HG03469 (cell line): Measurements from ENCODE around the gene CENPX.

Source experiments
- ATAC-seq: cut with Tn5 transposase; IDR thresholded peaks from one replicate; pipeline ENCODE4 v1.9.1; 2021; ENCODE audit warnings: mild to moderate bottlenecking, moderate library complexity, moderate number of reproducible peaks; ENCODE audit not compliant: unreplicated experiment

Gene CENPX

DNA sequence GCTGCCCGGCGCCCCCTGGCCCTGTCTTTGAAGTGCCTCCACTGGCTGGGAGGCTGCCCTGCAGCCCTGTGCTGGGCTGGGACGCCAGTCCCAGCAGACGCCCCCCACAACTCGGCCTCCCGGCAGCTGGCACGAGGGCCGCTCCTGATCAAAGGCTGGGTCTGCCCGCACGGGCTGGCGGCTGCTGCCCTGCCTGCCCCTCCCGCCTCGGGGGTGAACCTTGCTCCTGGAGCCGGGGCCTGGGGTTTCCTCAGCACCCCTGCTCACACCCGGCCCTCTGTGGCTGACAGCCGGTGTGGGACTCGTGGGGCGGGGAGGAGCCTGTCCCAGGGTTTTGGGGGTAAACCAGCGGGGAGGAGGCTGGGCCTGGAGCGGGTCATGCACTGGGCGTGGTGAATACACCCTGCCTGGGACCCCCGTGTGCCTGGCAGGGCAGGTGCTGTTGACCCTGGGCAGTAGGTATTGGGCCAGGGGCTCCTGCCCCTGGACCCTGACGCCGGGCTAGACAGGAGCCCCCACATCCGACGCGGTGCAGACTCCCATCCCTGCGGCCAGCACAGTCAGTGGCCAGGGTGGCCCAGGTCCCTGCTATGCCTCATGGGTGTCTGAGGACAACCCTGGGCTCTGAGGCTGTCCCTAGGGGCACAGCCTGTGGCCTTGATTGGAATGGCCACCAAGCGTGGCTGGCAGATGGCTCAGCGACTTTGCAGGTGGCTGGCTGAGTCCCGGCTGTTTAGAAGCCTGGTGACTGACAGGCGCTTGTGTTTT is 21.7 kb downstream of the CENPX start:
- no peak for ATAC-seq

DNA sequence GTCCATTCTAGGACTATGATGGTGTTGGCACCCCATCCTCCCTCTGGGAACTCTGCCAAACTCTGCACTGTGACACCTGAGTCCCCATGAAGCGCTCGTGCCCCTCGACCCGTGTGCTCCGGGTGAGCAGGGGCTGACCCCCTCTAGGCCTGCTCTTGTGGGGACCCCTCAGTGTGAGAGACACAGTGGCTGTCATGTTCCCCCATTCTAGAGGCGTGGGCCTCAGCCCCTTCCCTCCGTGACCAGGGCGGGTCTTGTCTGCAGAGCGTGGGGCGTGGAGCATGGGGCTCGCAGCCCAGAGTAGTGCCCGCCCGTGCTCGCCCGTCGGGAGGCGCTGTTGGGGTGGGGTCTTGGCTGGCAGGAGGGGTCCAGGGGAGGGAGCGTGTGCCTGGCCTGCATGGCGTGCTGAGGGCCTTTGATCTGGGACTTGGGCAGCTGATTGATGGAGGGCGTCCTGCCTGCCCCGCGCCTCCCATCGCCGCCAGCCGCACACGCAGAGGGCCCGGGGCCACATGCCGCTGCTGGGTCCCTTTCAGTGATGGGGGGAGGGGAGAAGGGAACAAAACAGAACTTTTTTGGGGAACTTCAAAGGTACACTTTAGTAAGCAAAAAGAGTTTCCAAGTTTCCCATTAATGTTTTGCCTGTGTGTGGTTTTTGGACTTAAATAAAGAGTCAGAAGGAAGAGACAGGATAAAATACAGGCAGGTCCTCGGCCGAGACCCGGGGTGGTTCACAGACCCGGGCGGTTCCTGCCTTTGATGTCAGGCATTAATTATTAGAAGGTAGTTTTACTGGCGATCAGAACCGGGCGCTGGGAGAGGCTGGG is 22.5 kb downstream of the CENPX start:
- no peak for ATAC-seq

DNA sequence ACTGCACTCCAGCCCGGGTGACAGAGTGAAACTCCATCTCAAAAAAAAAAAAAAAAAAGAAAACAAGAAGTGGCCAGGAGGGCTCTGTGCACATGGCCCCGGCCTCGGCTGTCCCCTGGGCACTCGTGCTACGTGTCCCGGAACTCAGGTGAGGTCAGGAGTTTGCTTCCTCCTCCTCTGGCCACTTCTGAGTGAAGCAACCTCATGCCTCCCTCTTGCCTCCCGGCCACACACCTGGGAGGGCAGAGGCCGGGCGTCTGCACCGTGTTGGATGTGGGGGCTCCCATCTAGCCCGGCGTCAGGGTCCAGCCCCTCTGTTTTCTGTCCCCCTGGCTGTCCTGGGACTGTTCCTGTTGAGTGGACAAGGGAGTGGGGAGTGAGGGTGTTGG is 23.1 kb downstream of the CENPX start:
- ATAC-seq, result no peak

DNA sequence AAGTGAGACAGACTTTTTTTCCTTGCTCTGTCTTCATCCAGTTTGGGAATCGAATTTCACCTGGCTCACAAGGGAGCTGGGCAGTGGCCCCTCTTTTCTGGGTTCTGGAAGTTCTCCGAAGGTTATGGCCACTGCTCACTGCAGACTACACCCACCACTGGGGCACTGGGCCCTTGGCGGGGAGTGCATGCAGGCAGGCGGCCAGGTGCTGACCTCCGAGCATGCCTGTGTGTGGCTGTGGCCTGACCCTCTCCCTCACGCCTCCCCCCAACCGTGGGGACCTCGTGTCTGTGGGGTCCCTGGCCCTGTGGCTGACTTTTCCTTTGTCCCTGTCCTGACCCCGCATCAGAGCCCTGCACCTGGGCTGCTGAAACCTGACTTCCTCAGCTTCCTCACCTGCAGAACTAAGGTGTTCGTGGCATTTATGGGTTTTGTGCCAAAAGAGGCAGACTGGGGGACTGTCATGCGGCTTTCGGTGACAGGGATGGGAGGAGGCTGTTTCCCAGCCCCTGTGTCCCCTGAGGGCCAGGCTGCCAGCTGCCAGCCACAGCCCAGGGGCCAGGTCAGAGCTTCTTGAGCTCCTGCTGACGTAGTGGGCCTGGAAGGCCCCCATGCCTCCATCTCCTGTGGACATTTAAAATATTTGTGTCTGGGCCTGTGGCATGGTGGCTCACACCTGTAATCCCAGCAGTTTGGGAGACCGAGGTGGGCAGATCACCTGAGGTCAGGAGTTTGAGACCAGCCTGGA is 23.8 kb downstream of the CENPX start:
- ATAC-seq, result no peak

DNA sequence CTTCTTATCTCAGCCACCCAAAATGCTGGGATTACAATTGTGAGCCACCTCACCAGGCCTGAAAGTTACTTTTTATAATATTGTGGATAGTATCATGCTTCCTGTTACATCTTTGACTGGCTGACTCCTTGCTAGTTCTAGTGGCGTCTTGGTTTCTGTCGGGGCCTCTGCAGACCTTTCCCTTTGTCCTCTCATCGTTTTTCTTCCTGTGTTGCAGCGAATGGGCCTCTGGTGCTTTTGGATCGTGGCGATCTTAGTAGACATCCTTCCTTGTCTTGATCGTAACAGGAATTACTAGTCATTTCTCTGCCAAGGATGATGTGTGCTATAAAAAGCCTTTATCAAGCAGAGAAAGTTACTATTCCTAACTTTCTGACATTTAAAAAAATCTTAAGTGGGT is 24.5 kb downstream of the CENPX start:
- ATAC-seq, result no peak

DNA sequence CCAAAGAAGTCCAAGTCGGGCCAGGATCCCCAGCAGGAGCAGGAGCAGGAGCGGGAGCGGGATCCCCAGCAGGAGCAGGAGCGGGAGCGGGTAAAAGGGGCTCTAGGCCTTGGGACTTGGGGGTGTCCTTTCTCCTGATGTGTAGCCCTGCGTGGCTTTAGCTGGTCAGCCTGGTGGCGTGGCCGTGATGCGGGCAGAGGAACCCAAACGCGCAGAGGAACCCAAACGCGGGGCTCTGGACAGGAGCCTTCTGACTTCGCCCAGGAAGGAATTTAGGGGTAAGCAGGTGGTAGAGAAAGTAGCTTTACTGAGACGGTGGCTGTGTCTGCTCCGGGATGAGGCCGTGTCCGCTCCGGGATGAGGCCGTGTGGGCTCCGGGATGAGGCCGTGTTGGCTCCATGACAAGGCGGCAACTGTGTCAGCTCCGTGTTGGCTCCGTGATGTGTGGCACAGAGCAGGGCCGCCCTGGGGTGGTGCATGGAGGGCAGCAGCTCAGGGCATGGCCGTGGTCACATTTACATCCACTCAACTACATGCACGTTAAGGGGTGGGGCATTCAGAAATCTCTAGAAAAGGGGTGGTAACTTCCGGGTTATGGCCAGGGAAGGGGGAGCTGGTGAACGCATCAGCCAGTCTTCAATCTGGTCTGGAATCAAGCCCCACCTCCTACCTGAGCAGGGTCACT is 25.8 kb downstream of the CENPX start:
- no peak for ATAC-seq

DNA sequence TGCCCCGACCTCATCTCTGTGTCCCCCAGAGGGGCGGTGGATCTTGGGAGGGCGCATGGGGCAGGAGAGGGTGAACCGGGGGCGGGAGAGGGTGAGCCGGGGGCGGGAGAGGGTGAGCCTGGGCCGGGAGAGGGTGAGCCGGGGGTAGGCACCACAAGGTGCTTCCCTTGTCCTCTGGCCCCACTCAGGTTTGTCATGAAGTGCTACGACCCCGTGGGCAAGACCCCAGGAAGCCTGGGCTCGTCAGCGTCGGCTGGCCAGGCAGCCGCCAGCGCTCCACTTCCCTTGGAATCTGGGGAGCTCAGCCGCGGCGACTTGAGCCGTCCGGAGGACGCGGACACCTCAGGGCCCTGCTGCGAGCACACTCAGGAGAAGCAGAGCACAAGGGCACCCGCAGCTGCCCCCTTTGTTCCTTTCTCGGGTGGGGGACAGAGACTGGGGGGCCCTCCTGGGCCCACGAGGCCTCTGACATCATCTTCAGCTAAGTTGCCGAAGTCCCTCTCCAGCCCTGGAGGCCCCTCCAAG is 26.4 kb downstream of the CENPX start:
- no peak for ATAC-seq

DNA sequence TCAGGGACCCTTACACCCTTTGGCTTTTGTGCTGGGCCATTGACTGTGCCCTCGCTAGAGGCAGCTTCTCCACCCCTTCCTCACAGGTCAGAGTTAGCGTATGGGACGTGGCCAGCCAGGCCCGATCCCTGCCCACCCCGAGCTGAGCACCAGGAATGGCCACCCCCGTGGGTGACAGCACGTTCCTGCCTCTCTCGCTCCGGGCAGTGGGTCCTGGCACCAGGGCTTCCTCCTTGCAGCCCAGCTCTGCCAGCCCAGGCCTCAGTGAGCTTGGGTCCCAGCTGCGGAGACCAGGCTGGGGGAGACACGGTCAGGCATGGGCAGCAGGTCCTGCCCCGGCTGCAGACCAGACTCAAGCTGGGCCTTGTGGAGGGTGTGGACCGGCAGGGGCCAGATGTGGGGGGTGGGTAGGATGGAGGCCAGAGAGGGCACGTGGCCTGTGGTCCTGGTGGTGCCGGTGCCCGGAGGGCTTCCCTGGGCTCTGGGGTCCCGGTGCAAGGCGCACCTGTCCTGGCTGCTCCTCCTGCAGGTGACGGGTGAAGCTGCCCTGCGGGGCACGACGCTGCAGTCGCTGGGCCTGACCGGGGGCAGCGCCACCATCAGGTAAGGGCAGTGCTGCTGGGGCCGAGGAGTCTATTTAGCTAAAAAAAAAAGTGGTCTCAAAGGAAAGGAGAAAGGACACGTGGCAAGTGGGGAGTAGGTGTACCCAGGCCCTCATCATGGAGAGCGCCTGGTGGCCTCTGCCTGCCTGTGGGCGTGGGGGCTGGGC is 27.0 kb downstream of the CENPX start:
- ATAC-seq, result no peak

DNA sequence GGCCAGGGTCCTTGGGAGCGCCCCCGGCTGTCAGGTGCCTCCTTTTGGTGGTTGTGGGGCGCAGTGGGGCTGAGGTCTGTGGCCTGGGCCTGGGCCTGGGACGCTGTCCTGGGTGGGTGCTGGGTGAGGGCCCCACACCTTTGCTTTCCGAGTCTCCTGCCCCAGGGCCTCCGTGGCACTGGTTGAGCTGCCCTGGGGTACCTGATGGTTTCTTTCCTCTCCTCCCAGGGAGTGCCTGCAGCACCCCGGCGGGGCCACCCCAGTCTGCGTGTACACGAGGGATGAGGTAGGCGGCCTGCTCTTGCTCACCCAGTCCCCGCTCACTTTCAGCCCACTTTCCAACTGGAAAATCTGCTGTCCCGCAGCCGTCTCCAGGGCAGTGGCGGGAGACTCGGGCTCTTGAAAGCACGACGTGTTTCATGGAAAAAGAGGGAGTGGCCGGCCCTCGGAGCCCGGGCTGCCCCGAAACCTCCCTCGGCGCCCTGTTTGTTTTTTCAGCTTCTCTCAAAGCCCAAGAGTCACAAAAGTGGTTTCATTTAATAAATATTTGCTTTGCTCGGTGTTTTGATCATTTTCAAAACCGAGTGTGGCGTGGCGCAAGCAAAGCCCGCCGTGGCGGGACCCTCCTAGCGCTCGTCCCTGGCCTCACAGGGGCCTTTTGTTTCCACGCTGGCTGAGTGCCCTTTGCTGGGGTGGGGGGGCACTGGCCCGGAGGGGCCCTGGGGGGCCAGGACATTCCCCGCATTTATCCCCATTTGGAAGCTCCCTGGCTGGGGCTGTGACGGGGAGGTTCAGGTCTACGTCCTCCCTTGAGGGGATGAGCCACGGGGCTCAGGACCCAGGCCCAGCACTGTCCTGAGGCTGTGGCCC is 27.9 kb downstream of the CENPX start:
- no peak for ATAC-seq

DNA sequence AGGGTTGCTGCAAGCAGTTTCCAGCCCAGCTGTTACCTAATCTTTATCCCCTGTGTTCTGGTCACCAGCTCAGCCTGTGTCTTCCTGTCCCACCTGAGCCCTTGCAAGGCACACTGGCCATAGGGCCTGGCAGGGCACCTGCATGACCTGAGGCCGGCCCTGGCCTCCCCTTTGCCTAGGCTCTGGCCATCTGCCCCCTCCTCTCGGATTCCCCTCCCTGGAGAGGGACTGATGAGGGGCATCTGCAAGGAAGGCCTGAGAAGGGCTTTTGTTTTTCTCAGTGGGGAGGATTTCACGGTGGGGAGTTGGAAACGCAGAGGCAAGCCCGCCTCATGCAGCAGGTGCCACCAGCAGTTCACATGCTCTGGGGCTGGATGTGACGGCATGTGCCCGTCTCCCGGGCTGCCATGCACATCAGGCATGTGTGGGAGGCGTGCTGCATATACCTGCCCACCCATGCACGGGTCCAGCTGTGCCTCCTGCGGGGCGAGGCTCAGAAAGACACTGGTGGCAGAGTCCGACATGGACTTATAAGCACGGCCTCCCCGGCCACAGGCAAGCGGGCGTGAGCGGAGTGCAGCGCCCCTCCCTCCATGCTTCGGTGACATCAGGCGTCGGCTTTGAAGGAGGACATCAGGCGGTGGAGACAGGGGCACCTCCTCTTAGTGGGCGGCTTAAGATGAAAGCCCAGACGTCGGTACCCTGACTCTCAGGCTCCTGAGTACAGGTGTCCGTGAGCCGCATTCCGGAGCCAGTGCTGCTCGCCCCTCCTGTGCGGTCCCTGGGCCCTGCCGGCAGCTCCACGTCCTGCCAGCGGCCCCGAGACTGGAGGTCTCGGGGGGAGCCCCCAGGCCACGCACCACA is 28.7 kb downstream of the CENPX start:
- no peak for ATAC-seq

DNA sequence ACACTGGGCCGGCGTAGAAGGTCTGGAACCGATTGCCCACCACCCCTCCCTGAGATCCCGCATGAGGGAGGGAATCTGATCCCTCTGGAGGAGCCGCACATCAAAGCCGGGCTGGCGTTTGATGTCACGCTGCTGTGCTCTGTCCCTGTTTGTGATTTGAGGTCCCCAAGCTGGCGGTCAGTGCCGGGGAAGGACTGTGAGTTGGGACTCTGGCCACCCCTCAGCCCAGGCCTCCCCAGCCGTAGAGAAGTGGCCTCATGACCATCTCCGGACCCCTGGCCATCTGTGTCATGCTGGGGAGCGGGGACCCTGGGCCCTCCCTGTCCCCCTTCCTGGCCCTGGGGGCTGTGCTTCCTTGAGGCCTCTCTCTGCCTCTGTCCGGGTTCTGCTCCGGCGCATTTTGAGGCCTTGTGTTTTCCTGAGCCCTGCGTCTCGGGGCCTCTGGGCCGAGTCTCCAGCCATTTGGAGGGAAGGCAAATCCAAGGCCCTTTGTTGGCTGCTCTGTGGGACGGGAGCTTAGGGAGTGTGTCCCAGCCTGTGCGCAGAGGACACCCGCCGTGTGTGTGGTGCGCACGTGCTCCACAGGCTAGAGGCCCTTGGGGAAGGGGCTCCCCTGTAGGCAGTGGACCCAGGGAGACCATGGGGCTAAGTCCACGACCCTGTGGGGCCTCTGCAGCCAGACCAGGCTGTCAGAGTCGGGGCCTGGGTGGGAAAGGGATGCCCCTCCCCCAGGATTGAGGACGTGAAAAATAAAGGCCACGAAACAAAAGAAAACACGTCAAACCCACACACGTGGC is 30.2 kb downstream of the CENPX start:
- ATAC-seq, result no peak

DNA sequence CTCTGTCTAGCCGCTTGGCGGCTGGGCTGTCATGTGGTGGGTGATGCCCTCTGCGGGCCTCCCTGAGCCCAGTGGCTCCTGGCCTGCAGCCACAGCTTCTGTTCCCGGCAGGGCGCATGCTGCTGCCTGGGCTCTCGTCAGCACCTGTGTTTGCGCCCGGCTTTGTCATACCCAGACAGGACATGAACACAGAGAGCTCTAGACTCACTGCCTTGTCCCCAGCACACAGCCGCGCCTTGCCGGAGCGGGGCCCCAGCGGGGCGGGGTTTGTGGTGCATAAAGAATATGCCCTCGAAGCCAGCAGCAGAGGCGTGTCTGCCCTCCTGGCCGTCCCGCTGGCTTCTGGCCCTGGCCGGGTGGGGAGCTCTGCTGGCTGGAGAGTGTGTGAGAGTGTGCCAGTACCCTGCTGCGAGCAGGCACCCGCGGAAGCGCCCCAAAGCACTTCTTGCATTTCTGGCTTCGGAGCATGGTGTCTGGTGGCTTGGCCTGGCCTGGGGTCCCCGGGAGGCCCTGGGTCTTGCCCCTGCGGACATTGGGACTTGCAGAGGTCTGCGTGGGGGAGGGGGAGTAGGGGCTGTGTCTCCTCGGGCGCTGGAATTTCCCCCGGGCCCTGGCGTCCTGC is 30.9 kb downstream of the CENPX start:
- ATAC-seq, result no peak

DNA sequence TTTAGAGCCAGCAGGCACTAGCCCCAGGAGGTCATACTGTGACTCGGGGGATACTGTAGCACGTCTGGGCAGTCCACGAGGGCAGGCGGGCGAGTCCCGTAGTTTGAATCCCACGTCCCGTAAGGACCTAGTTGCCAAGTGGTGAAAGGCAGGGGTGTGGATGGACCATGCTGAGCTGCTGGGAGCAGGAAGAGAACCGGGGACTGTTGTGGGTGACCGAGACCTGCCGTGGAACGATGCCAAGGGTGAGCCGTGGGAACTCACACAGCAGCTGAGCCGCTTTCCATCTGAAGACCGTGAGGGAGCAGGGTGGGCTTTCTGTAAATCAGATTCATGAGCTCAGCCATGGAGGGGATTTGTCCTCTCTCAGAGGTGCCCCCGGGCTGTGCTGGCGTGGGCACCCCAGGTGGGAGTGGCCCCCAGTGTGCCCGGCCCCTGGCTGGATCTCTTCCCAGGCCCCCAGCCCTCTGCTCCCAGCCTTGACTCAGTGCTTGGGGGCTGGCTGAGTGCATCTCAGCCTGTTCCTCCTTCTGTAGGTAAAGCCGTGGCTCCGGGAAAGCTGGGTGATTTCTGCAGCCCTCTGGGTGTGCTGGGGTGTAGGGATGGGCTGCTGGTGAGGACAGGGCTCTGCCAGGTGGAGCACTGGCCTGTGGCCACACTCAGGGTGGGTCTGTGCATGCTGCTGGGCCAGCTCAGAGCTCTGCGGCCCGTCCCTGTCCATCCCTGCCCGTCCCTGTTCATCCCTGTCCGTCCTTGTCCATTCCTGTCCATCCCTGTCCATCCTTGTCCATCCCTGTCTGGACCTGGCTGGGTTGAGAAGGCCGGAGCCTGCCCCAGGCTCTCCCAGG is 31.6 kb downstream of the CENPX start:
- no peak for ATAC-seq

DNA sequence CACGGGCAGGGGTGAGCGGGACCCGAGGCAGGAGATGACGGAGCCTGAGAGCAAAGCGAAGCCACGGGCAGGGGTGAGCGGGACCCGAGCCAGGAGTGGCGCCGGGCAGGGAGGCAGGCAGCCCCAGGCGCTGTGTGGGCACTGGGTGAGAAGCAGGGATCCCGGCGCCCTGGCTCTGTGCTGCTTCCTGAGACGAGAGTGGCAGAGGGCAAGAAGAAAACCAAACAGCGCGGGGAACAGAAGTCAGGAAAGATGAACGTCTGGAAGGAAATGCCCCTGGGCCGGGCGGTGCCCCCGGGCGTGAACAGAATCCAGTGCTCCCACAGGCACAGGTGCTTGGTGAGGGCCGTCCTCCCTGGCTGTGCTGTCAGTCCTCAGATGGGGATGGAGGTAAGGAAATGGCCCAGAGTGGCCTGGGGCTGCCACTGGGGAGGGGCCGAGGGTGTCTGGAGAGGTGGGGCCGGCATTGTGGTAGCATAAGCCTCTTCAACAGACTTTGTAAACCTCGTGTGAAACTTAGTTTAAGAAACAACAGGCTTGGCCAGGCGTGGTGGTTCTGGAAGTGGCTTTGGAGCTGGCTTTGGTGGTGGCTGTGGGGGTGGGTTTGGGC is 35.4 kb downstream of the CENPX start:
- ATAC-seq, result no peak

DNA sequence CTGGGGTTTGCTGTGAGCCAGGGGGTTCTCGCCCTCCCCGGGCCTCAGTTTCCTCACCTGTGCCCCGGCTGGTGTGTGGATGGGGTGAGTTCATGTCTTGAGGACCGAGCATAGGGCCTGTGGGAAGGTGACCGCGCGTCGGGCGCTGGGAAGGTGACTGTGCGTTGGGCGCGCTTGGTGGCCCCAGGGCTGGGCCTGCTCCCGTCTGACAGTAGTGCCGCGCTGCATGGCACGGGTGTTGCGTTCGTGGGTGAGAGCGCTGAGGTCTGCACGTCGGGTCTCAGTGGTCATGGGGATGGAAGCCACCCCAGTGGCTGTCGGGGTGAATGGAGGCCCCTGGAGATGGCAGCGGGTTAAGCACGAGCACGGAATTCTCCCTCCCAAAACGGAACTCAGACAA is 36.1 kb downstream of the CENPX start:
- no peak for ATAC-seq
